Dermis blood vessel endothelial cell (primary cell): ENCODE data around the gene DEPP1. TPM values are rescaled to one million over a fixed set of nuclear protein-coding genes. Genes with fewer than 3 reads are reported as not detected.
A peak's percentile ranks its signal among the peaks of the same experiment; 100 is the strongest.

Experiments
- DNase-seq: peaks from one replicate; pipeline ENCODE4 v3.0.0; 2010
- total RNA-seq: library from RNA; depleted of rRNA; stranded (reverse); fragments of >200 nt; gene quantifications from 2 replicates; pipeline ENCODE4 v1.2.3, GENCODE V29; 2014

Gene DEPP1
- total RNA-seq, 1 donor from 2014 or later, result 360 TPM

DNA sequence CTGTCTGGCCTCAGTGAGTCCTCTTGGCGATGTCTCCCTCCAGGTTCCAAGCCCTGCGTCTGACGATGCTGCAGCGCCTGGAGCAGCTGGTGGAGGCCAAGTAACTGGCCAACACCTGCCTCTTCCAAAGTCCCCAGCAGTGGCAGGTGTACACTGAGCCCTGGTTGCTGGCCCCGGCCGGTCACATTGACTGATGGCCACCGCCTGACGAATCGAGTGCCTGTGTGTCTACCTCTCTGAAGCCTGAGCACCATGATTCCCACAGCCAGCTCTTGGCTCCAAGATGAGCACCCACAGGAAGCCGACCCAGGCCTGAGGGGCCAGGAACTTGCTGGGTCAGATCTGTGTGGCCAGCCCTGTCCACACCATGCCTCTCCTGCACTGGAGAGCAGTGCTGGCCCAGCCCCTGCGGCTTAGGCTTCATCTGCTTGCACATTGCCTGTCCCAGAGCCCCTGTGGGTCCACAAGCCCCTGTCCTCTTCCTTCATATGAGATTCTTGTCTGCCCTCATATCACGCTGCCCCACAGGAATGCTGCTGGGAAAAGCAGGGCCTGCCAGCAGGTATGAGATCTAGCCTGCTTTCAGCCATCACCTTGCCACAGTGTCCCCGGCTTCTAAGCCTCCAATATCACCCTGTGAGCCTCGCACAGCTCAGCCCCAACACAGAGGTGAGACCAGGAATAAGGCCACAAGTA, 14.8 kb upstream of the DEPP1 start:
- no peak for DNase-seq

DNA sequence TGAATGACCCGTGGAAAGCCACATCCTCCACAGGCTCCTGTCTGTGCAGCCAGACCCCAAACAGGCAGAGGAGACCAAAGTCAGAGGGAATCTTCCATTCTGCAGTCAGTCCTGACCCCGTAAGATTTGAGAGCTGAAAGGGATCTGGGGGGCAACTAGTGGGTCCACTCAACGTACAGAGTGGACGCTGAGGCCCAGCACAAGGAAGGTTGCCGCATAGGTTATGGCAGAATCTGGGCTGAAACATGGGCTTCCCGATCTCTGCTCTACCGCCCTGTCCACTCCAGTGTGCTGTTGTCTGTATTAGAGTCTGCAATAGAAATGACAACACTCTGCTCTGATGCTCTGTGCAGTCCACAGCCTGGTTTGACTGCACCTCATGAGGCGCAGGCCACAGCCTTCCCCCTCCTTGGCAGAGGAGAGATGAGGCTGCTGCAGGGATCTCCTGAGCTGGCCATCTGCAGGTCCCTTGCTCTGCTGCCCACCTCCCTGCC, 14.2 kb upstream of the DEPP1 start:
- no peak for DNase-seq

DNA sequence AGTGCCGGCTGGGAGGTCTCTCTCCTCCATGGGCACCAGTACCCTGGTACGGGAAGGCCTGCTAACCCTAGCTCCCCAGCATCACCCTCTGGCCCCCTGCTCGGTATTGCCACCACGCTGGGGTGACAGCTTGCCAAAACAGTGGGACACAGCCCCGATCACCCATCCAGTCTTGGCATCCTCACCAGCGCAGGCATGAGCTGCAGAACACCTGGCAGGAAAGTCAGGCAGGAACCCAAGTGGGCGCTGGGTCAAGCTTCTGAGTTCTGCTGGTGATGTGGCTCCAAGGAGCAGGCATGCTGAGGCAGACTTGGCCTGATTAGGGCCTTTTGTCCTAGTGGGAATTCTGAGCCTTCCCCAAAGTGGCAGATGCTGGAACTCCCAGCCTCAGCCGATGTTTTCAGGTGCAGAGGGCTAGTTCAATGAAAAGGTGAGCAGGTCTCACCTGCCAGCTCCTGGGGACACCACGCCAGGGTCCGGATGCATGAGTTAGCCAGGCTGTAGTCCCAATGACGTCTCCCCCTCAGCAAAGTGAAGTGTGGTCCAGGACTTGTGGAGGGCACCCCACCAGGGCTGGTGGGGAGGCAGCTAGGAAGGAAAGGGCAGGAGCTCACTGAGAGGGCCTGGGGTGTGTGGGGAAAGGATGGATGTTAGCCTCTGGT, 13.6 kb upstream of the DEPP1 start:
- DNase-seq, result no peak

DNA sequence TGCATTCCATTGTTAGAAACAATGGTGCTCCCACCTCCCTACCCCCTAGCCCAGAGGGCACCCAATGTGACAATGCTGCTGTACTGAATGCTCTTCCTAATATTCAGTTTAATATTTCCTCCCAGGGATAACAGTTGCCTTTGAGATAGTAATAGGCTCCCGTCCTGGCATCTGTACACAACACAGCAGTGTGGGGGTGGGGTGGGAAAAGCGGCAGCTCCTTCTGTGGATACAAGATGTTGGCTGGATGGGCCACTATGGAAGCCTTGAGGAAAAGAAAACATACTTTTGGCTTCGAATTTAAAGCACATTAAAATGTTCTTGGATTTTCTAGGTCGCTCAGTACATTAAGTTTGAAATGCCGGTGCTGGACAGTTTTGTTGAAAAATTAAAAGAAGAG, 13.0 kb upstream of the DEPP1 start:
- DNase-seq, result peak; percentile 42

DNA sequence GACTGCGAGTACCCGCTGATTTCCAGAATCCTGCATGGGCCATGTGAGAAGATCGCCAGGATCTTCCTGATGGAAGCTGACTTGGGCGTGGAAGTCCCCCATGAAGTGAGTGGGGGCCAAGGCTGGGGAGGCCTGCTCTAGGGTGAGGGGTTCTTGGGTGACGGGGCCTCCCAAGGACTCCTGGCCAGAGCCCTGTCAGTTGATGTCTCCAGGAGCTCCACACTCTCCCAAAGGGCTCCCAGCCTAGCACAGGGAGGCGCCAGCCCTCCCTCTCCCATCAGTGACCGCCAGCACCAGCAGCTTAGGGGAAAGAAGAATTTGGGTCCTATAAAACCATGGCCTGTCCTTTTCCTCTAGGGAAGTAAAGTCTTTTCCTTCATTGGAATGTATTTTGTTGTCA, 12.4 kb upstream of the DEPP1 start:
- no peak for DNase-seq

DNA sequence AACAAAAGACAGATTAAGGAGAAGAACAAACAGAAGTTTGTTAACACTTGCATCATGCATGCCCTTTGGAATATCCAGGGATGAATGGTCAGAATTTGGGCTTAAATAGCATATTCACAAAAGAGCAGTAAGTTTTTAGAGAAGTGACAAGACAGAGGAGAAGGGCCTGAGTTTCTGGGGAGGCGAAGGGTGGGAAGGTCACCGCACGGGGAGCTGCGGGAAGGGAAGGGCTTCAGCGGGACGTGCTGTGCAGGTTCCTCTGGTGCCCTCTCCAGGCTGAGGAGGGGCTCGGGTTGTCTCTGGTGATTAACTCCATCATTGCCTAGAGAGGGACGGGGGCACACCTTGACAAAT, 11.7 kb upstream of the DEPP1 start:
- DNase-seq, result peak; percentile 63

DNA sequence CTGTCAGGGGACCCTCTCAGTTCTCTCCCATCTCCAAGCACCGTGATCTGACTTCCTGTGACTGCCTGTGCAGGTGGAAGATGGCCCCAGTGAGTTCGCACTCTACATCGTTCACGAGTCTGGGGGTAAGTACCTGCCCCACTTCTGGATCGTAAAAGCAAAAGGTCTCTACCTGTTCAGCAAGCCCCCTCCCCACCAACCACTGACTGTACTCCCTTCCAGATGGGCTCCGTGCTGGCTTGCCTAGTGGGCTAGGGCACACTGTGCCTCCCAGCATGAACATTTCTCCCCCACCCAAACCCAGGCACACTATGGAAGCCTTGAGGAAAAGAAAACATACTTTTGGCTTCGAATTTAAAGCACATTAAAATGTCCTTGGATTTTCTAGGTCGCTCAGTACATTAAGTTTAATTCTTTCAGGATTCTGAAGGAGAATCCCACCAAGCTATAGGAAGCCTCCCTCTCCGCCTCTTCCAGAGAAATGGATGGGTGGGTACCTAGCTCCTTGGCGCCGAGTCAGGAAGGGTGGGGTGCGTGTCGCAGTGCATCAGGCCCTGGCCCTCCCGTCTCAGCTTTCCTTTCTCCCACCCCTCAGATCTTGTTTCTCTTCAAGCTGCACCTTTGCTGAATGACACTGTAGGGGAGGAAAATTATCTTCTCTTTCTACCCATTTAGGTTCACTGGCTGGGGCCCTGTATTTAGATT, 11.1 kb upstream of the DEPP1 start:
- DNase-seq, result no peak

DNA sequence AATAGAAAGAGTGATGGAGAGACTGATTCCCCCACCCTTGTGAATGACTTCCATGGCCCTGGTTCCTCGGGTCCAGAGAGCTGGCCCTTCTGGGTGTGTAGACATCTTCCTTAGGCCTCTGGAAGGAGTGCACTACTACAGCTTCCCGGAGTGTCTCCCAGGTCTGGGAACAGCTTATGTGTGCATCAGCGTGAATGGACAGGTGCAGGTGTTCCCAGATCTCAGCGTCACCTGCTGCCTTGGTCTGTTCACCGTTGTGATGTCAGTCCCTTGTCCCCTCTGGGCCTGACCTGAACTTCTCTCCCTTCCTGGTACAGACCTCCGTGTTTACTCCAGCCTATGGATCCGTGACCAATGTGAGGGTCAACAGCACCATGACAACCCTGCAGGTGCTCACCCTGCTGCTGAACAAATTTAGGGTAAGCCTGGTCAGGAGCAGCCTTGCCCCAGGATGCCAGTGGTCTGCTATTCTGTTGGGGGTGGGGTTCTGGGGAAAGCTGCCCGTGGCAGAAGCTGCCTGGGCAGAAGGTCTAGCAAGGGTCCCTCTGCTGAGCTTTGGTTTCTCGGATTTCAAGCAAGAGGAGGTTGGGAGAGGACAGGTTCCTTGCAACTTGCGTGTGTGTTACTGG, 10.5 kb upstream of the DEPP1 start:
- no peak for DNase-seq

DNA sequence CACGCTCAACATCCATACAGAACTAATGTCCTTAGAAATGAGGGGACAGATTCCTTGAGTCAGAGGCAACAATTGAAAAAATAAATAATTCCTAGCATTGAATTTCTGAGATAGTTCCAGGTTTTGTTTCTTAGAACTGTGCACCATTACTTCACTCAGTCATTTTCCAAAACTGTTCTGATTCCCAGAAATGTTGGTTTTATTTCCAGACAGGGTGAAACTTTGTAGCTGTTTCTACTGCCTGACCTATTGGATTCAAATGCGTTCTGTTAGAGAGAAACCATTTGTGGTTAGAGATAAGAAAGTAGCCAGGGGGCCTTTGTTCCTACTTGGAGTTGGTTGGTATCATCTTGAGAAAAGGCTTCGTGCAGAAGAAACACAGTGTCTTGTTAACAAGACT, 8.1 kb upstream of the DEPP1 start:
- DNase-seq, result no peak

DNA sequence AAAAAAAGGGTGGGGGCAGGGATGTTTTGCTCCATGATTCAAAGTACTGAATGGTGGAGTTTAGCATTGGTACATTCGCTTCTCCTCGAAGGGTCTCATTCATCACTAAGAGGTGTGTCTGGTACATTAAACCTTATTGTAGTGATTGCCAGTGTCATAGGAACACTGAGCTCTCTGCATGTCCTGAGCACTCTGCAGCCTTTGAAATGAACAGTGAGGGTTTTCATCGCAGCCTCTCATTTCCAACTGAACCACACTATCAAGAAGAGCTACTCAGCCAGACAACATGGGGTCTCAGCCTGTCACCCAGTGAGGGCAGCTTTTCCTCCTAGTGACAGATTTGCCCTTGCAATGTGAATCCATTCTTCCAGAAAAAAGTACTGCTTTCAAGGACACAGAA, 7.6 kb upstream of the DEPP1 start:
- no peak for DNase-seq

DNA sequence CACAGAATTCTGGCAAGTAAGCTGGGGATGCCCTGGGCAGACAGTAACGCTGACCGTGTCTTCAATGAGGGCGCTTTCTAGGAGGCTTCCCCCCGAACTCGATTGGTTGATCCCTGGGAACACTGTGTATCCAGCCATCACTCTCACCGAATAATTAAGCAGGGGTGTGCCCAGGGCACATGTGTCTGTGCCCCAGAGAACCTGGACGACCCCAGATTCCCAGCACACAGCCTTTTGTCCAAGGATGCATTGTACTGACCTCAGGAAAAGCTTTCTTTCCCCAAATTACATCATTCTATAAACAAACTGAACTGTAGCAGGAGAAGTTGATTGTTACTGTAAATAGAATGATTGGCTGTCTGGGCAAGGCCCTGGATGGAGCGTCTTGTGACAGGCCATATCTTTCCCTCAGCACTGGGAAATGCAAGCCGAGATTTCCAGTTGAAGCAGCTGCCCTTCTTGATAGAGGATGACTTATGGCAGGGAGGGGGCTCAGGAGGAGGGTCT, 6.6 kb upstream of the DEPP1 start:
- DNase-seq, result peak; percentile 94

DNA sequence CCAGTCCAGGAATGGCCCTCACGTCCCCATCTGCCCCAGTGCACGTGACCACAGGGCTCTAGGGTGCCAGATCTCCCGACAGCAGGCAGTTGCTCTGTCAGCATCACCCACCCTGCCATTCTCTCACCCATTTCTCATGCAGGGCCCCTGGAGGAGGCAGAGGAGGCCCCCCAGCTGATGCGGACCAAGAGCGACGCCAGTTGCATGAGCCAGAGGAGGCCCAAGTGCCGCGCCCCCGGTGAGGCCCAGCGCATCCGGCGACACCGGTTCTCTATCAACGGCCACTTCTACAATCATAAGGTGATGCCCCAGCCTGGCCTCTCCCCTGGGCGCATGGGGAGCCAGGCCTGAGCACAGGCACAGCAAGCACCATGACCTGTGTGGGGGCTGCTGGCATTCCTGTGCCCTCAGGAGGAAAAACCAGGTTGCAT, 6.1 kb upstream of the DEPP1 start:
- DNase-seq, result no peak

DNA sequence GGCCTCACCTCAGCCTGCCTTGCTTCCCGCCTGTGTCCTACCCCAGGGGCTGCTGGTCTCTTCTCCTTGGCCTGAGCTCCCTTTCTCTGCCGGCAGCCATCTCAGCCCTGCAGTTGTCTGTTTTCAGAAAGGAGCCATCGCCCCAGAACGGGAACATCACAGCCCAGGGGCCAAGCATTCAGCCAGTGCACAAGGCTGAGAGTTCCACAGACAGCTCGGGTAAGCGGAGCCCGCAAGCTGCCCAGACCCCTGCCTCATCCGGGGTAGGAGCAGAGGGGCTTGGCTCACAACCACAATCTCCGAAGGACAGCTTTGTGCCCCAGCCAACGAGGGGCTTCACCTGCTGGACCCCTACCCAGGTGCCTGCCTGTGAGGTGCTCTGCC, 5.3 kb upstream of the DEPP1 start:
- DNase-seq, result no peak

DNA sequence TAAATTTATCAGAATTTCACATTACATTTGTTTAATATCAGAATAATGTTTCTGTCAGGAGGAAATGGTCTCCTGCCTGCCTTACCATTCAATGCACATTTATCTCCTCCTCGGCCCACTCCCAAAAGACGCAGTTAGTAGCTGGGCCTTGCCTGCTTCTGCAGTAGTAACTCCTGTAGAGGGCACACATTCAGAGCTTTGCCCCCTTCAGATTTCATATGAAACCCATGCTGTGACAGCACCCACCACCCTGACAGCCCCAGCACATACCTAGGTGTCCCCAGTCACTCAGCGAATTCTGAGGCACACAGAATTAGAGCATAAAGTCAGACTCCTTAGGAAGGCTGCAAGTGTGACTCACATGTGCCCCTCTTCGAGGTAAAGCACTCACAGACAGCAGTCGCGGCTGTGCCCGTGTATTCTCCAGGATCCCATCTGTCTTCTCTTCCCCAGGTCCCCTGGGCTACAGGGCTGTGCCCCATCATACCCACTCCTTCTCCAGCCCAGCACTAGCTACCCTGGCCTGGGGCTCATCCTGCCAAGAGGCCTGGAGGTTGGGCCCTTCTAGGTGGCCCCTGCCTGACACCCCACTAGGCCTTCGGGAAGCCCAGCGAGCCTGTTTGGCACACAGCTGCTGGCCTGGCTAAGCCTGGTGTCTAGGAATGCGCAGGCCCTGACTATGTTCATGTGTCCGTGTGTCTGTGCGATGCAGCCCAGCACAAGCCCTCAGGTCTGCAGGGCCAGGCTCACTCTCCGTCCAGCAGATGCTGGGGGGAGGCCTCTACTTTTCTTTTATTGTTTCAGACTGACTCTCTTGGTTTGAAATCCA, 4.7 kb upstream of the DEPP1 start:
- no peak for DNase-seq

DNA sequence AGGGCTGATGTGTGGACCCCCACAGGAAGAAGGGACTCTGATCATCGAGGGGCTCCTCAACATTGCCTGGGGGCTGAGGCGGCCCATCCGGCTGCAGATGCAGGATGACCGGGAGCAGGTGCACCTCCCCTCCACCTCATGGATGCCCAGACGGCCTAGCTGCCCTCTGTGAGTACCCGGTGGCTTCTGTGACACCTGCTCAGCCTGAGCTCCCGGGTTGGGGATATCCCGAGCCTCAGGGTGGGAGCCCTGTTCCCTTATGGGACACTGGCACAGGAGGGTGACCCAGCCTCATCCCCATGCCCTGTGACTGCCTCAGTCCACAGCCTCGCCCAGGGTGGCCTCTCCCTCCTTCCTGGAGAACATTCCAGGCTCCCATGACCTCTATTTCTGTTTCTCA, 3.9 kb upstream of the DEPP1 start:
- no peak for DNase-seq

DNA sequence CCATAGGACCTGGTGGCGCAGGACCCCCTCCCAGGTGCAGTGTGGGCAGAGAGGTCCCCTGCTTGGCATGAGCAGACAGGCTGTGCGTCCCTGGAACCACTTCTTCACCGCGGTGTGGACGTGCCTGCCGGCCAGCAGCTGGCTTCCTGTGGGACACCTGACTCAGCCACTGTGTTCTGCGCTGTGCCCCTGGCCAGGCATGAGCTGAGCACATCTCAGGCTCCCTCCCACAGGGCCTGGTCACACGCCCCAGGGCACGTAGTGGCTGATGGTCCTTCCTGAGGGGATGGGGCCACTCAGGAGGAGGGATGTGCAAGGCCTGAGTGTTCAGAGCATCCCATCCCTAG, 3.5 kb upstream of the DEPP1 start:
- peak; percentile 91 for DNase-seq

DNA sequence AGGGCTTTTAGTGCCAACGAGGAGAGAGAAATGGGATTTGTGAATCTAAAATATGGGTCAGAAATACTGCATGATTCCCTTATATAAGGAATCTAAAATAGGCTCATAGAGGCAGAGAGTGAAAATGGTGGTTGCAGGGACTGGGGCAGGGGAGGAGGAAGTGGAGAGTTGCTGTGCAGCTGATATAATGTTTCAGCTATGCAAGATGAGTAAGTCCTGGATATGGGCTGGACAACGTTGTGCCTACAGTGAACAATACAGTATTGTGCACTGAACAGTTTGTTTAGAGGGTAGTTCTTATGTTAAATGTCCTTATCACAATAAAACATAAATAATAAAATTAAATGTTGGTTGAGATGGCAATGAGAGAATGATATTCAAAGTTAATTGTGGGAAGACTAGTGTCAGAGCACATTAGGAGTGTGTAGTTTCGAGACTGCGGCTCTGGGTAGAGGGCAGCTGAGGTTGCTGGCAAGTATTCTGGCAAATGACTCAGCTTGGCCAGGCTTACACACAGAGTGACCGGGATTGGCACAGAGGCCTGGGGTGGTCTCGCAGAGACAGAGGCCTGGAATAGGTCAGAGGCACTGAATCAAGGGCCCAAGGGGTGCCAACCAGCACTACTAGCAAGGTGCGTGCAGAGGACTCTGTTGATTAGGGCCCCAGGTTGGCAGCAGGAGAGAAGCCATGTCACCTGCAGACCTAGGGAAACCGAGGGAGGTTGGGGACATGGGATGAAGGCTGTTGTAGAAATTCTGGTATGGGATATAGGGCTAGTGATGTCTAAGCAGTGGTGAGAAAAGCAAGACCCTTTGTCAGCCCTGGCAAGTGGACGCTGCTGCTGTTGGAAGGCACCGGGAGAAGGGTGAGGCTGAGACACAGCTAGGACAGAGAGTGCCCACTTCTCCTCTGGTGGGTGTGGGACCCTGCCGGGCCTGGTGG, 2.8 kb upstream of the DEPP1 start:
- peak; percentile 93 for DNase-seq

DNA sequence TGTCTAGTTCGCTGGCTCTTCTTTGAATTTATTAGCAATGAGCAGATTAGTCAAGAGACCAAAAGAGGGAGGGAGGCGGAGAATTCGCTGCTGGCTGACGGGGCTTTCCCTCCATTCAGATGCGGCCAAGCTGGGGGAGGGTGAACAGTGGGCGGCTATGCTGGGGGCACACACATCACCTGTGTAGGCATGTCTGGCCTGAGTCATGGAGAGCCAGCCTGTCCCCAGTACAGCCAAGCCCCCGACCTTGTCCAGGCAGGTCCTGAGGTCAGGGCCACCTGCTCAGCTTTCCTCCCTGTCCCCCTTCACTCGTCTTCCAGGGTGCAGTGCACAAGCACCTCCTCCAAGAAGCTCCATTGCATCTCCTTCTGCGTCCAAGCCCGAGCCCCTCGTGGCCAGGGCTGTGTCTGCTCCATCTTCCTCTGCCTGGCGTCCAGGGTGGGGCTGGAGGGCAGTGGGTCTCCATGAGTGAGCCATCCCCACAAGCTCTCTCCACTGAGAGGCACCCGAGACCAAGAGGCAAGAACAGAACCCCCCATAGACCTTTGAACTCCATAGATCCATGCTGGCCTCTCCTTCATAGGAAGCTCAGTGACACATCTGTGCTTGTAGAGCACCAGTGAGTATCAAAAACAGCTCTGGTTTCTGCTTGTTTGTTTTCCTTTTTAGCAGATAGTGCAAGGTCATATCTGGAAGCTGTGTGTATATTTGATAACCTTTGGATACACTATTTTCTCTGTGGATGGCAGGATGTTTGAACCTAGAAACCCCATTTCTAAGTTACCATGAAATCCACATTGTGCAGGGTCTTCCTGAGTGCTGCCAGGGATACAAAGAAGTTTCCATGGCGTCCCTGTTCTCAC, 1.9 kb upstream of the DEPP1 start:
- DNase-seq, result peak; percentile 50

DNA sequence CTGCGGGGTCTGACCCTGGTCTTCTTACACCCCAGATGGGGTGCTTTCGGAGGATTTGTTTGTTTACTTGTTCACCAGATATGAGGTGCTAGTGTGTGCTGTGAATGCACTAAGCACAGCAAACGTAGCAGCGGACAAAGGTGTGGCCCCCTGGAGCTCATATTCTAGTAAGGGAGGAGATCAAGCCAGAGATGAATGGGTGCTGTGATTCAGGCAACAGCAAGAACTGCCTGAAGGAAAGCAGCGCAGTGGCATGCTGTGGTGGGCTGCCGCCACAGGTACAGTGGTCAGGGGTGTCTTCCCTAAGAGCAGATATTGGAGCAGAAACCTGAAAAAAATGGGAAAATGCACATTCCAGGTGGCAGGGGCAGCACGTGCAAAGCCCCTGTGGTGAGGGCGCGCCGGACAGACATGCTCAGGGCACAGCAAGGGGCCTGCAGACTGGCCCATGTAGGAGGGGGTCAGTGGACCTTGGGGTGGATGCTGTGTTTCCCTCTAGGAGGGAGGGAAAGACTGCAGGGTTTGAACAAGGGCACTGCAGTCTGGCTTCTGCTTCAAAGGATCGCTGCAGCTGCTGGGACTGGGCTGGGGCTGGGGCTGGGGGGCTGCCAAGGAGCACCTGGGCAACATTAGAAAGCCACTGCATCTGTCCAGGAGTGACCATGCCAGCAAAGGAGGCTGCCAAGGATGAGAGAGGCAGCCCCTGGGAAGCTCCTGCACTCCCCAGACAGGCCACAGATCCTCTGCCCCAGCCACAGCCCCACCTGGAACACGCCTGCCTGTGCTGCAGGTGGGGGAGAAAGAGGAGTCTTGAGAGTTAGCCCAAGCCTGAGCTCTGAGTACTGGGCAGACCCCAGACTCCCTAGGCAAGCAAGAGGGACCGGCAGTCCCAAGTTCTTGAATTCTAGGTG, 927 bp upstream of the DEPP1 start:
- no peak for DNase-seq
